NCI-H748 (cell line): Measurements from ENCODE around the gene AHCYL1.
"Not testable (repeated sequence)": the region's sequence is repeated elsewhere in the genome, so short reads cannot be mapped to it uniquely, and the experiment has no call there.

Source experiments
- DNase-seq: peaks from one replicate; lab custom pipeline; 2025; ENCODE audit not compliant: unreplicated experiment; lab: John Stamatoyannopoulos, UW

Gene AHCYL1

DNA sequence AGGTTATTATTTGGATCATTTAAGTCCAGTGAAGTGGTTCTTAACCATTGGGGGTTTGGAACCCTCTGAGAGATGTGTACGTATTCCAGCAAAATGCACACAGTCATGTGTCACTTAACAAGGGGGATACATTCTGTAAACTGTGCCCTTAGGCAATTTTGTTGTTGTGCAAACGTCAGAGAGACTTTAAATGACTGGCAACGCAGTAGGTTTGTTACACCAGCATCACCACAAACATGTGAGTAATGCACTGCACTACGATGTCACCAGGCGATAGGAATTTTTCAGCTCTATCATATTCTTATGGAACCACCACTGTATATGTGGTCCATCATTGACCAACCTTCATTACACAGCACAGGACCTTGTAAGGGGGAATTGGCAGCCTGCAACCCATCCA is 11.9 kb downstream of the AHCYL1 start:
- DNase-seq: no peak

DNA sequence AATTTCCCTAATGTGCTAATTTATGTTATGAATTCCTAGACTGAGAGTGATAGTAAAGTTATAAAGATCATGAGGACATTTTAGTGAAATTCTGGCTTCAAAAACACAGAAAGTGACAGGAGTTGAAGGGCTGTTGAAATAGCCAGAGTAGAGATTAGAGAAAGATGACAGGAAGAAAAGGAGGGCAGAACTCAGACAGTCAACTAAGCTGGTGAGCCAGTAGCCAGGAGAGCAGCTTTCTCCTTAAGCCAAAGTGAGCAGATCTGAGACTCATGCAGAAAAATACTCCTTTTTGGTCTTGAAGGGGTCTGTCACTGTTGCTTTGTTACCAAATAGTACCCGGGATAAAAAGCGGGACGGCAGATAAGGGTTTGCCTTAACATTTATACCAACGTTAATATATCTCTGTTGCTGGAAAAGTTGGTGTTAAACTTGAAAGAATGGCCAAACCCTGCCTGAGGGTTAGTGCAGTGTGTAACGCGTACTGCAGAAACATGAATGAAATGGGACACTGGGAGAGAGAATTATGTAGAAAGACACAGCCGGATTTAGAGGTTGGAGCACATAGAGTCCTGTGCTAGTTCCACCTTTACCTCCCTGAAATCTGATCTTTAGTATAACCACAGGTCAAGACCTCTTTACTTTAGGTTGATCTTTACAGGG is 12.8 kb downstream of the AHCYL1 start:
- no peak for DNase-seq

DNA sequence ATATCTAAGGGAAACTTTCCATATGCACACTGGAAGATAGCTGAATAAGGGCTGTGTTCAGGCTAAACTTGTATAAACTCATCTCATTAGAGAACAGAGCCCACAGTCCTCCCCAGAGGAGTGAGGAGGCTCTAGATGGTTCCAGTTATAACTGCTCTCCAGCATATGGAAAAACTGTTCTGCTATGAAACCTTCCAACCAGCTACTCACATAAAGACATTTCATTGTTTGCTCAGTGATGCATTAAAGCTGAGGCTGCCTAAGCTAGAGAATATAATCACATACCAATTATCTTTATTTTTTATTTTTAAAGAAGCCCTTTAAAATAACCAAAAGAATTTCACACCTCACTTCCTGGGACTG is 13.3 kb downstream of the AHCYL1 start:
- no peak for DNase-seq

DNA sequence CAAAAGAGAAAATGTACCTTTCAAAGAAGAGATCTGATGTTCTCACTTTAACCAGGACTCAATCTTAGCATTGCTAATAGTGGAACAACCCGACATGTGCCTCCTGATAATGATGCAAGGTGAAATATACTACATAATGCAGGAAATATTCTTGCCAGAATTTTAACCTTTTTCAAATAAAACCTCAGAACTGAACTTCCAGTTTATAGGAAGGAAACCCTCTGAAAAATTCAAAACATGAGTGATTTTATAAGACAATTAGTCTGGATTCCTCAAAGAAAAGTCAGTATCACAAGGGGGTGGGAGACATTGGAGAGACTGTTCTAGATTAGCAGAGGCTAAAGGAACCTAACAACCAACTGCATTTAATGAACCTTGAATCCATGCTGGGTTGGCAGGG is 18.1 kb downstream of the AHCYL1 start:
- no peak for DNase-seq

DNA sequence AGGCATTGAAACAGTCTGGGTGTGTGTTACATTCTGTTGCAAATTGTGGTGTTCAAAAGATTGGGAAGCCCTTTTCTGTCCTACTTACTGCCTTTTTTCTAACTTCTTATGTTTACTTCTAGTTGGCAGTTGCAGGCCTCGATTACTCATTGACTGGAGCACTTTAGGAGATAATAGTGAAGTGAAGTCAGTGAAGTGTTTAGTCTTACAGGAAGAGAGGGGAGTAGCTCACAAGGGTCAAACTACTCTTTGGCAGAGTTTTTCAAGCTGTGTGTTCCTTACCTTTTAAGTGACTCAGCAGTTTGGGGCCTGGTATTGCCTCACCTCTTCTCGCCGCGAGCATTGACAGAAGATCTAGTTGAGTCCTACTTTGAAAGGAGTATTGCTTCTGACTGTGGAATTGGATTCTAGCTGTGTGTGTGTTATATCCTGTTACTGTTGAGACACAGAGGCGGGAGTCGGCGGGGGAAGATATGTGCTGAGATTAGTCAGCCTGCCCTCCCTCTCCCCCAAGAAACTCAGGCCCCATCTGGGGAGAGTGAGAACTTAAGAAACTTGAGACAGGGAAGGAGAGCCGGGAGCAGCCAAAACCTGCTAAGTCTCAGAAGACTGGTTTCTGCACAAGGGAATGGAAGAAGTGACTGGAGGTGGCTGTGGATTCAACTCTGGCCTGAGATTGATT is 19.3 kb downstream of the AHCYL1 start:
- DNase-seq: no peak

DNA sequence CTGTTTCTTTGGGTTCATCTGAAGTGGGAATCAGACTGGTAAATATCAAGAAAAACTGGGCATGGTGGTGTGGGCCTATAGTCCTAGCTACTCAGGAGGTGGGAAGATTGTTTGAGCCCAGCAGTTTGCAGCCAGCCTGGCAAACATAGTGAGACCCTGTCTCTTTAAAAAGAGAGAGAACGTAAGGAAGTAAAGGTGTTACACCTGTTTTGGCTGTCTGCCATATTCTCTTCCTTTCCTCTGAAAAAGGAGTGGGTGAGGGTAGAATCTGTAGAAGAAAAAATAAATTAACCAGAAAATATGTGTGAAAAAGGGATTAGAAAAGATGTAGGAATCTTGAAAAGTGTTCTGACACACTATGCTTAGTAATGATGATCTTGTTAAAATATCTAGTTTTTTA is 20.0 kb downstream of the AHCYL1 start:
- no peak for DNase-seq

DNA sequence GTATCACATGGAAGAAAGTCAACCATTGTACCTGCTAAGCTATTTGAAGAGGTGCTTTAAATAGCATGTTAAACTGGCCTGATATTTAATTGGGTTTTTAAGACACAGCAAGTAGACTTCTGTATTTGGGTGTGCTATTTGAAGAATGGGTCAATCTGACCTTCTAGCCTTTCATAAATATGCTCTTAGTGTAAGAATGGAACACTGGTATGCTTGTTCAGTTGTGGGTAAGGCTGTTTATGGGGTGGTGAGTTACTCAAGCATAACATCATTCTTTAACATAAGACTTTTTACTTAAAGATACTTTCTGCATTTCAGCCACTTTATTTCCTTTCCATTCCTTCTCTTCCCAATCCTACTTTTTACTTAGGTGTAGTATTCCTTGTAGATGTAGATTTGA is 21.4 kb downstream of the AHCYL1 start:
- DNase-seq: no peak

DNA sequence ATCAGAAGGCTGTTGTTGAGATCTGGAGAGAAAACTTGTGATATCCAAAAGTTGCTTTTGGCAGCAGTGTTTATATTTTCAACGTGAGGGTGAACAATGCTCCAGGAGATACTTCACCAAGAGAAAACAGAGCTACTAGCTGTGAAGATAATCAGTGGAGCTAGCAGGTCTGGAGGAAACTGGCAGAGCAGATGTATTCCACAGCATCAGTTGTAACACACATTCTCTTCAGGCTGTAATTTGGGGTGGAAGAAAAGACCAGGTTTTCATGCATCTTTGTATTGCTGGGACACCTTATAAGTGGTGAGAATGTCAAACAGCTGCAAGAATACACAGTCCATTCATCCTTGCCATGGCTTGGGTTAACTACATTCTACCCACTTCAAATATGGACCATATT is 22.0 kb downstream of the AHCYL1 start:
- DNase-seq: no peak

DNA sequence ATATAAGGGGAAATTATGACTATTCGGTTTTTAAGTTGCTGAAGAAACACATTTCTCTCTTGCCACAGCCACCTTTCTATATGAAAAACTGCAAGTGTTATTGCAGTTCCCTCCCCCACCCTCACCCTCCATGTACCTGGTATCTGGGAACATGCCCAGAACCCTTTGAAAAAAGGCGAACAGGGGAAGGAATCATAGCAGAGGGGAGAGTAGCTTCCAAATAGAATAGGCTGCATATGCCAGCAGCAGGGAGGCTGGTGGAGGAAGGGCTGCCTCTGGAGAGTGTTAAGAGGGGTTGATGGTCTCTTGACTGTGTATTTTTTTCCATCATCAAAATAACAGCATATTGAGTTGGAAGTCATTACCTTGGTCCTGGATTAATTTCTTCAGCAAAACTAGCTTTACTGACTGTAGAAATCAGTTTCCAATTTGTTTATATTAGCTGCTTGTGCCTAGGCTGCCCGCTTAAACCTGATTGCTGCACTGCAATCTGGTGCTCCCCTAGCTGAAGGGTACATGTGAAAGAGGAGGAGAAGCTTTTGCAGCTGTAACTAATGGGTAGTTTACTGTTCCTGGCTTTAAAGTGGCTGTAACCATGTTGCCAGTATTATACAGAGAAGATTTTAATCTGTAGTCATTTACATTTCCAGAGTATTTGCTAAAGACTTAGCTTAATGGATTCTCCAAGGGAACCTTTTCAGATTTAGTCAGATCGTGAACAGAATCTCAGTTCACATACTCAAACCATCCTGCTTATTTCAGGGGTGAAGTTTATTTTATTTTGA is 22.7 kb downstream of the AHCYL1 start:
- DNase-seq: no peak

DNA sequence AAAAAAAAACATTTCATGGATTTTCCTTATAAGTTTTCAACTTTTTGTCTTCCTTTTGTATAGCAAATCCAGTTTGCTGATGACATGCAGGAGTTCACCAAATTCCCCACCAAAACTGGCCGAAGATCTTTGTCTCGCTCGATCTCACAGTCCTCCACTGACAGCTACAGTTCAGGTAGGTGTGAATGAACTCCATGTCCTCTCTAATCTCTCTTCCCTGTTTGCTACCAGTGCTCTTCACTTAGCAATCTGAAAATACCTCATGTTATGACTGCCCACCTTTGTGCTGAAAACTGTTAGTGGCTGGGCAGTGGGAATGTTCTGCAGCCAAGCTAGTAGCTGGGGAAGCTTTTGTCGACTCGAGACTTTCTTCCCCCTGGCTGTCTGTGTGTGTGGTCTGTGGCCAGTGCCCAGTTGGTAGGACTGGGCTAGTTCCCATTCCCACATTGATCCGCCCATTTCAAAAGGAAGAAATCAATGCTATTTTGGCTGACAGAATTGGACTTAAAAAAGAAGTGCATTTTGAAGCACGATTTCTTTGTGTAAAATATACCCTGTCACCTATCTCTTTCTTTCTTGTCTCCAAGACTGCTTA is 24.5 kb downstream of the AHCYL1 start:
- DNase-seq: no peak

DNA sequence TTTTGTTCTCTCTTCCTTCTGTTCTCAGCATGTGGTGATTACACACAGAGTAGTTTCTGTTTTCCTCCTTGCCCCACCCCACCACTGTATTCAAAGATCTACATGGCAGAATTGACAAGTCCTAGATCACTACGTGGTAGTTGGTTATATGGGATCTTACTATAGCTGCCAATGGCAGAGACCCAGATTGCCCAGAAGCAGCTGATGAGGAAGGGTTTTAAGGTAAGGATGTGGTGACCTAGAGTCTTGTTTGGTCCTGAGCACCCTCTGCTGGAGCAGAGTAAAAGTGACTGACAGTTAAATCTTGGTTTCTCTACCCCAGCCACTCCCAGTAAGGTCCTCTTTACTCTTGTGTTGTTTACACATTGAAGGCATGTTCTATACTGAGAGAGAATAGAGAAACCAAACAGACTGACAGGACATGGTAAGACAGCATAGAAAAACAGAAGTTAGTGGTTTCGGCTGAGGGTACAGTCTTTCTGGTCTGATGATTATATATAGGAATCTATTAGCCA is 27.0 kb downstream of the AHCYL1 start:
- DNase-seq: peak; percentile 19

DNA sequence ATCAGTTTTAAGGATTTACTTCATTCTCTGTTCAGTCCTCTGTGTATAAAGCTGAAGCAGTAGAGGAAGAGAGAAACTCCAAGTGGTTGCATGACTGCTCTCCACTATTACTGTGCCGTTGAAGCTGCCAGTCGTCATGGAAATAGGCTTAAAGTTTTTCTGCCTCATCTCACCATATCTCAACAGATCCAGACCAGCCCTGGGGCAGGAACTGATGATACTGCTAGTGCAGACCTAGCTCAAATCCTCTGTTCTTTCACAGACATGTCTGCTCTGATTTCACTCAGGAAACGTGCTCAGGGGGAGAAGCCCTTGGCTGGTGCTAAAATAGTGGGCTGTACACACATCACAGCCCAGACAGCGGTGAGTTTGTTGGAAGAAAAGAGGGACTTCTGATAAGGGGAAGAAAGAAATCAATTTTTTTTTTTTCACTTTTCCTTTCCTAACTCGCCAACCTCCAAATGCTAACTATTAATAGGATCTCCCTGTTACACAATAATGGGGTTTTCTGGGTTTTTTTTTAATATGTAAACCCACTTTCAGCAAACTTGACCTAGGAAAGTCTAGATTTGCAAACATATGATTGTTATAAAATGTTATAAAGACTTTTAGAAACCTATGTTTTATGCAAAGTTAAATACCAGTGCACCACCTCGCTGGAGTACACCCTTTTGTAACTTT is 27.7 kb downstream of the AHCYL1 start:
- no peak for DNase-seq

DNA sequence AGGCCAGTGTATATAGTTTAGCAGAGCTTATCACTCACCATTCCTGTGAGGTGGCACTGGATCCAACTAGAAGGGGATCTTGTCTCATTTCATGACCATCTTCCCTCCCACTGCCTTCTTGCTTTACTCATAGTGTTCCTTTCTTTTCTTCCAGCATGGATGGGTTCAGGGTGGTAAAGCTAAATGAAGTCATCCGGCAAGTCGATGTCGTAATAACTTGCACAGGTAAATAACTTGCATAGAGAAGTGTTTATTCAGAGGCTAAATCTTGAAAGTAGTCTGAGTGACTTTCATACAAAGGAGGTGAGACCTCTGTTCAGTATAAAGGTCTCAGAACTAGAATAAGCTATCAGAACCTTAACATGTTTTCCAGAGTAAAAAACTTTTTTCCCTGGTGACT is 33.2 kb downstream of the AHCYL1 start:
- no peak for DNase-seq

DNA sequence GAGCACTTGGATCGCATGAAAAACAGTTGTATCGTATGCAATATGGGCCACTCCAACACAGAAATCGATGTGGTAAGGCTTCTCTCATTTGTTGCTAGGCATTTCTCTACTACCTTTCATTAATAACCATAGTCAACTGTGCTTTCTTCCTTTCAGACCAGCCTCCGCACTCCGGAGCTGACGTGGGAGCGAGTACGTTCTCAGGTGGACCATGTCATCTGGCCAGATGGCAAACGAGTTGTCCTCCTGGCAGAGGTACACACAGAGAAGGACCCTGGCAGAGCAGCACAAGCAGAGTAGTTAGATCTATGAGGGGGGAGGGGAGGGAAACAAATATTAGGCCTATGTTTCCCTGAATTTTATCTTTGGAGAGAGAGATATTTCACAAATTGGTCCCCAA is 33.8 kb downstream of the AHCYL1 start:
- DNase-seq: no peak

DNA sequence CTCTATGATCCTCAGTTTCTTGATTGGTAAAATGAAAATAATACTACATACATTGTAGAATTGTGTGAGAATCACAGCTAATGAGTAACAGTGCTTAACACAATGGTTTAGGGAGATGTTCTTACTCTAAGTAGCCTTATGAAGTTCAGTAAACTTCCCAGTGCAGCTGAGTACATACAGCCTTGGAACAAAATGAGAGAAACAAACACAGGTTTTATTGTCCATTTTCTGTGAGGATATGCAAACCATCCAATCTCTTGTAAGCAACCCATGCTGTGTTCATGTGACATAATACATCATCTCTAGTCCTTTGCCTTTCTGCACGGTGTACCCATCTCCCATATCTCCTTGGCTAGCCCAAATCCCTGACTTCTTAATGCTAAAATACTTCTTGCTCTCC is 35.2 kb downstream of the AHCYL1 start:
- DNase-seq: no peak

DNA sequence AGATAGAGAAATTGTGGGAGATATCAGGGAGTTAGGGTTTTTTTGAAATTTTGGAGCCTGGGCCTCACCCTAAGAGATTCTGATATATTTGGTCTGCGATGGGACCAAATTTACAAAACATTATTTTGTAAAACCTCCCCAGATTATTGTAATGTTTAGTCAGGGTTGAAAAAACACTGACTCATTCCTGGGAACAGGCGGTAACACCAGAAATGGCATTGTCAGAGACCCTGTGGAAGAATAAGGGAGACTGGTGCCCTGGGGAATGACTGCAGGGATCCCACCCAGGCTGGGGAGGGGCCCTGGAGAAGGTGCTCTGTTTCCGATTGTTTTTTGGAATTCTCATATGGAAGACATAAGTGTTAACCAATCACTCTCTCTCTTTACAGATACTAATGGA is 36.7 kb downstream of the AHCYL1 start:
- DNase-seq: no peak

DNA sequence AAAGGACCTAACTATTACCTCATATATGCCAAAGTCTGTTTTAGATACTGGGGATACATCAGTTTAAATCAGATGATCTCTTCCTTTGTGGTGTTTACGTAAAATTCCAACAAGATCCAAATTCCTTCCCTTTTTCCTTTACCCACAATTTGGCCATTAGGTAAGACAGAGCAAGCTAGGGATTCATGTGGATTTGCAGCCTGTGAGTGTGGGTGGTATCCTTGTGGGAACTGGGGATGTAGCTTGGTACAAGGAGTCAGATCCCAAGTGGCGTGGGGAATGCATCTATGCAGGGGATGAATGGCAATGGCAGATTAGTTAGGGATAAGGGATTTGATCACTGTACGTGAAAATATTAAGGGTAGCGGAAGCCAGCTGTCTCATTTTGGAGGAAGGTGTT is 40.0 kb downstream of the AHCYL1 start:
- DNase-seq: no peak

DNA sequence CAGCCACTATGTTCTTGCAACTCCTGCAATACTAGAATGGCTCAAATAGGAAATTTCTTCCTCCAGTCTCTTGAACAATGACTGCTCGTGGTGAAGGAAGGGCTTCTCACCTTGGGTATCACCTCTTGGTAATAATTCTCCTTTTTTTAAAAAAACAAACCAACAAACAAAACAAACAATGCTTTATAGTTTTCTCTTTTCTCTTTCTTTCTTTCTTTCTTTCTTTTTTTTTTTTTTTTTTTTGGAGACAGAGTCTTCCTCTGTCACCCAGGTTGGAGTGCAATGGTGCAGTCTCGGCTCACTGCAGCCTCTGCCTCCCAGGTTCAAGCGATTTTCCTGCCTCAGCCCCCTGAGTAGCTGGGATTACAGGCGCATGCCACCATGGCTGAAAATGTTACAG is 46.1 kb downstream of the AHCYL1 start:
- not testable (repeated sequence) for DNase-seq

DNA sequence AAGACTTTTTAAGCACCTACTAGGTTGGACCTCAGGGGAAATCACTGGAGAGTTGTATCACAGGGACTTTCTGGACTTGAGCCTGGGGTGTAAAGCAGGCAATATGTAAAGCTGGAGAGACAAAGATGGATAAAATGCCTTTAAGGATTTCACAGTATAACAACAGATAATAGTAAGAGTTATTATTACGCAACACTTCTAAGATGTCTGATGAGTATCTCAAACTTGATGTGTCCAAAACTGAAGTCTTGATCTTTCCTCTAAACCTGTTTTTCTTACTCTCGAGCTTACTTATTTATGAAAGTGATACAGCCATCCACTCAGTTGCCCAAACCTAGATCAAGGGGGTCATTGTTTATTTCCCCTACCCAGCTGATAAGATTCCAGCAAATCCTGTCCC is 47.8 kb downstream of the AHCYL1 start:
- no peak for DNase-seq

DNA sequence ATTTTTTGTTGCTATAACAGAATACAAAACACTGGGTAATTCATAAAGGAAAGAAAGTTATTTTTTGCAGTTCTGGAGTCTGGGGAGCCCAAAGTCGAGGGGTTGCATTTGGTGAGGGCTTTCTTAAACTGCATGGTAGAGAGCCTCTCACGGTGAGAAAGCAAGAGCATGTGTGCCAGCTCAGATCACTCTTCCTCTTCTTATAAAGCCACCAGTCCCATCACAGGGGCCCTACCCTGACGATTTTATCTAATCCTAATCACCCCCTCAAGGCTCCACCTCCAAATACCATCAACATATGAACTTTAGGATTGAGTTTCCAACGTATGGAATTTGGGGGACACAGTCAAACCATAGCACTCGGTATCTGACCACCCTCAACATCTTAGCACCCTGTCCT is 48.9 kb downstream of the AHCYL1 start:
- no peak for DNase-seq

DNA sequence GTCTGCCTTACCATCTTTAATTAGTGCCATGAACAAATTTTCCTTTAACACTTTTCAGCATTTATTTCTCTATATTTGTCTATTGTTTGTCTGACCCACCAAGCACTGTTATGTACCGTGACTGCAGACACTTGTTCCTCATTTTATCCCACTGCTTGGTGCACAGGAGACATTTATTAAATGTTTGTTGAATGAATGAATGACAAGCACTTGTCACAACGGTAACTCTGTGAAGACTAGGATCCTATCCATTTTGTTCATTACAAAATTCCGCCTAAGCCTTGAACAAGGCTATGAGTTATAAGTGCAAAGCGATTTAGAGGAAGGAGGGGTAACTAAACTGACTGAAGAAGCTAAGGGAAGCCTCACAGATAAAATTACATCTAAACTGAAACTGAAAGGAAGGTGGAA is 49.5 kb downstream of the AHCYL1 start:
- DNase-seq: no peak
